NCI-H1436 treated with DMSO at 0.1 percent for 48 hours (cell line): ENCODE results near the gene ABLIM3.
"Not testable (repeated sequence)": the region's sequence is repeated elsewhere in the genome, so short reads cannot be mapped to it uniquely, and the experiment has no call there.

Source experiments
- DNase-seq: peaks from one replicate; lab custom pipeline; 2025; lab: John Stamatoyannopoulos, UW

The ABLIM3 gene

DNA sequence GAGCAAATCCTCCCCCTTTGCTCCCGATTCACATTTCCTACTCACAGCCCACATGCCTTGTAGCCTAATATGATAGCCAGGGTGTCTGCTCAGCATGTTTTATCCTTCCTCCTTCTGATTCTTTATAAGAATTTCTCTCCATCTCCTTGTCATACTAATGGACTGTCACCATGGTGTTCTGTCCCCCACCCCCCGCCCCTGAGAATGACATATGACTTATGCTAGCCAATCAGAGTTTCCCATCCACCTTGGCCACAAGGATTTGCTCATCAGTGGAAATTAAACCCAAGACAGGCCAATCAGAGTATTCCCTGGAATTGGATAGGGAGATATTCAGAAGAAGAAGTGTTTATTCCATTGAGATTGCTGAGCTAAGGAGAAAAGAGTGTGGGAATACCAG, 16.0 kb downstream of the ABLIM3 start:
- peak; percentile 12 for DNase-seq

DNA sequence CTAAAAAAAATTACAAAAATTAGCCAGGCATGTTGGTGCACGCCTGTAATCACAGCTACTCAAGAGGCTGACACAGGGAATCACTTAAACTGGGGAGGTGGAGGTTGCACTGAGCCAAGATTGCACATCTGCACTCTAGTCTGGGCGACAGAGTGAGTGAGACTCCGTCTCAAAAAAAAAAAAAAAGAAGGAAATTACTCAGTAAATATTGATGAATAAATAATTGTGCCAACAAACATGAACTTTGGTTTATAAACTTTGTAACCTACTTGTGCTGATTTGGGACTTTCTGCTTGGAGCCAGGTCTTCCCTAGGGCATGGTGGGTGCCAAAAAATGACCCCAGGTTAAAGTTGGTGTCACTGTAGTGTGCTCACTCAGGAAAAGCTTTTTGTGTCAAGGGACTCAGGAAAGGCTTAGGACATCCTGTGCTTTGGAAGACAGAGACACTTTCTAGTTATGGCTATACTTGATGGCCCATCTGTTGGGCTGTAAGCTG, 19.0 kb downstream of the ABLIM3 start:
- DNase-seq: no peak

DNA sequence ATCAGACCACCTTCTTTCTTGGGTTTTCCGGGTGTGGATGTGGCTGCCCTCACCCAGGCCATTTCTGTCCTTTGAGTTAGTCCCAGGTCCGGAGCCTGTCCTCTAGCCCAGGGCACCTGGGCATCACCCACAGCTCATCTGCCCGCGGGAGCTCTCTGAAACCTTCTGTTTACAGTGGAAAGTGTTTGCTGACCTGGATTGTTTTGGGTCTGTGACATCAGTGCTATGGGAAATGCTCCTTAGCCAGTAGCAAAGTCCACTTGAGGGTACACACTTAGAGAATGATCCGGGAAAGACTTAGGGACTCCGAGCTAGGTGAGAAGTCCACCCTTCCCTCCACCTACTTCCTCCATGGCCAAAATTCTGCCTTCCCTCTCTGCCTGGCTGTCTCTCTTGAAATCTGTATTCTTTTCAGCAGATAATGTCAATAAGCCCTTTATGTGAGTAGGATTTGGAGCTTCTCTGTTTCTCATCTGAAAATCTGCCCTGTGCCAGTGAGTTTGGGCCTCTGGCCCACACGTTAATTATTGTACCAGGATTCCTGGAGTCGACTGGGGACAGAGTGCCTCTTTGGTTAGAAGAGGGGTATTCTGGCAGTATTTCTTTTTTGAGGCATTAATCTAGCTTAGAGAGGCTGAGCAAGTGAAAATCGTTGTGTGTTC, 19.9 kb downstream of the ABLIM3 start:
- no peak for DNase-seq

DNA sequence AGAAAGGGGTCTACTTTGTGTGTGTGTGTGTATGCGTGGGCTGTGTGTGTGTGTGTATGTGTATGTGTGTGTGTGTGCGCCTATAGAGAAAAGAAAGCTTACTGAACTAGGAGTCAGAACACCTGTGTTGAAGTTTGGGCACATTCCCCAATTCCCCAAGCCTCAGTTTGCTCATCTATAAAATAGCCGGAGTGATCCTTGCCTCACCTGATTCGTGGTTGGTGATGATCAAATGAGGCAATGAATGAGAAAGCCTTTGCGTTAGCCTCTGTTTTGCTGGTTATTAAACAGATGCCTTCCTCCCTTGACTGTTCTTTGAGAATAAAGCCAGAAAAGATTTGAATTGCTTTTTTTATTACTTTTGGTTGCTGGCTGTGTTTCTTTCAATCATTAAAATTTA, 20.6 kb downstream of the ABLIM3 start:
- no peak for DNase-seq

DNA sequence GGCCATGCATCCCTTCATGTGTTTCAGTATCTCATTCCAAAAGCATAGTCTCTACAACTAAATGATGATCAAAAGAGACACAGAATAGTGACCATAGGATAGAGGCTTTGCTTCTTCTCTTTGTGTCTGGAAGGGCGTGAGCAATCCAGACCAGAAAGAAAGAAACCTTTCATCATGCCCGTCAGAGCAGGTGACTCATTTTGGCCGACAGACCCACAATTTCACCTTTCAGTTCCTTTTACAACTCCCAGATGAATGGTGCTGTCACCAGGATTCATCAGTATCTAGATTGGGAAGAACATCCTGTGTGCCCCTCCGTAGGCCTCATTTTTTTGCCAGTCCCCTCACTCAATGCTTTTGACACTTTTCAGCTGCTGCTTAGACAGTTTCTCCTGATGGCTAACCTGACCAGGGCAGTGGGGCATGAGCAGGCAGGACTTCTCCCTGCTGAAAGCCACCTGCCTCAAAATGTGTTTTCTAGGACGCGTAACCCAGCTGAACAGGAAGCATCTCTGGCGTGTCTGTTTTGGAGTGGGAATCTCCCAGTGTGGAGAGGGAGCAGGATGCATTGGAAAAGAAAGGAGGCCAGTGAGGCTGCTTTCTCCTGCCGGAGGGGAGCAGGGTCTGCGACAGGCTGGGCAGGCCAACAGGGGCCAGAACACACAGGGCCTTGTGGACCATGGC, 21.2 kb downstream of the ABLIM3 start:
- no peak for DNase-seq

DNA sequence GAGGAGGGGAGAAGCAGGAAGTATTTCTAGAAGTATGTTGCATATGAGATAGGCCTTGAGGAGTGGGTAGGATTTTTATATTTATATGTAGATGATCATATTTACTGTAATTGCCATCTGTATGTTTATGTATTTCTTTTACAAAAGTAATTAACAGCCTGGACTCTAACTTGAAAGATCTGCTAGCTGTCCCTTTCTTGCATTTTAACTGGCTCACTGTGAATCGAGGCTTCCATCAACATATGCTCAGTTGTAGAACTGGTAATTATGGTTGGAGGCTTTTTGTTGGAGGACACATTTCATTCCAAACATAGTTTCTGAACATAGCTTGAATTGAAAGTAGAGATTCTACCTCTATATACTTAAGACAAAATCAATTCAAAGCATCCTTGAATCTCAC, 23.4 kb downstream of the ABLIM3 start:
- DNase-seq: no peak

DNA sequence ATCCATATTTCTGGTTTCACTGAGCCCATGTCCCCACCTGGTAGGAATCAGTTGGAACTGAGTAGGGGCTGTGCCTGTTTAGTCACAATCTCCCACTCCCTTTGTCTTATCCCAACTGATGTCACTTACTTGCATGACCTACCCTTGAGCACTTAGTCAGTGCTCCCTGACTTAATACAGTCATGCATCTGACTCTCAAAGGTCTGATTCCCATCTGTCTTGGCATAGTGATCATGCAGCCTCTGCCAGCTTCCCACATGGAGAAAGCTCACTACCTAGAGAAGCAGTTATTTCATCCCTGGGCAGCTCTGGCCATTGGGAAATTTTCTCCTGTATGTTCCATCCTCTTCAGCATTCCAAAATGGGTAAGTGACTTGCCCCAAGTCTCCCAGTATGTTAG, 24.8 kb downstream of the ABLIM3 start:
- DNase-seq: no peak

DNA sequence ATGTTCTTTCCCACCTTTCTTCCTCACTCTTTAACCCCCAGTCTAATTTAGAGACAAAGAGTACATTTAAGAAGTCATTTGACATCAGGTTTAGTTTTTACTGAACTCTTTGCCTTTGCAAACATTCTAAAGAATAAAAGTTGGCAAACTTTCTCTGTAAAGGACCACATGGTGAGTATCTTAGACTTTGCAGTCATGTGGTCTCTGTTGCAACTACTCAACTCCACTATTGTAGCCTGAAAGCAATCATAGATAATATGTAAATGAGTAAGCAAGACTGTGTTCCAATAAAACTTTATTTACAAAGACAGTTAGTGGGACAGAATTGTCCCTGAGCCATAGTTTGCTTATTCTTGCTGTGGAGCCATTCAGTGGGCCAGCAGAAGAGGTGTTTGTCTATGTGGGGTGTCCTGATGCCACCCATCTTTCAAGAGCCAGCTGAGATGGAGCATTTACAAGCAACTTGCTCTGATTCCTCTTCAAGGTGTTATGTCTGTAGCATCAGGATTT, 25.4 kb downstream of the ABLIM3 start:
- DNase-seq: no peak

DNA sequence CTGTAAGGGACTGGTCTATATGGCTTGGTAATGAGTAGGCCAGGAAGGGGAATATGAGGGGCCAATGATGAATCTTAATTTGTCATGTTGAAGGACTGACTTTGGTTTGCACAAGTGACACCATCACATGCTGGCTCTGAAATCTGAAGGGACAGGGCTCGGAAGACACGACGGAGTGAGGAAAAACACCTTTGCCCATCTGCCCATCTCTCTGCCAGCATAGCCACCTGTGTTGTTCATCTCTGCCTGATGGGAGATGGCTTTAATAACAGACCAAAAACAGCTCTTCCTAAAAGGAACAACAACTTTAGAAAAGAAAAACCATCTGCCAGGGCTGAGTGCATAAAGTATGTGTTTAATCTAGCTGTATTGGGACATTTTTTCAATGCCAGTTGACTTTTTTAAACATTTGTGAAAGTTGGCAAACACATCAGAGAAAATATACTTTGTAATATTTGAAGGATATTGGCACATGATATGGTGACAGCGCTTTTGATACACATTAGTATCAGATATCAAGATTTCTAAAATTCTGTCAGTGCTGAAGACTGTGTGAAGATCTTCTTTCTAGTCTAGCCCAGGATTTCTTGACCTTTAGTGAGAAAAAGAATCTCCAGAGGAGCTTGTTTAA, 27.1 kb downstream of the ABLIM3 start:
- no peak for DNase-seq

DNA sequence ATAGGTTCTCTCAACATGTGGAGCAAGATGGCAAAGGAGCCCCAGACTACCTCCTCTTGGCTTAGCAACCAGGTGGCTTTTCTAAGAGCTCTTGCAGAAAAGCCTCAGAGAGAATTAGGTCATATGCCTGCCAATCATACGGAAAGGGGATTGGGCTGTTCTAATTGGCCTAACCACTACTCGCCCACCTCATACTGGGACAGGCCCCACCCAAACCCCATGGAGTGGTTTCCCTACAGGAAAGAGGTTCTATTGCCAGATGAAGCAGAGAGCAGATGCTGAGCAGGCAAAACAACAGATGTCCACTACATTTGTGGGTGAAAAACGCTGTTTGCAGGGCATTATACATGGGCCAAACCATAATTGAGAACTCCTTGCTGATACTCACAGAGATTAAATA, 29.0 kb downstream of the ABLIM3 start:
- DNase-seq: no peak

DNA sequence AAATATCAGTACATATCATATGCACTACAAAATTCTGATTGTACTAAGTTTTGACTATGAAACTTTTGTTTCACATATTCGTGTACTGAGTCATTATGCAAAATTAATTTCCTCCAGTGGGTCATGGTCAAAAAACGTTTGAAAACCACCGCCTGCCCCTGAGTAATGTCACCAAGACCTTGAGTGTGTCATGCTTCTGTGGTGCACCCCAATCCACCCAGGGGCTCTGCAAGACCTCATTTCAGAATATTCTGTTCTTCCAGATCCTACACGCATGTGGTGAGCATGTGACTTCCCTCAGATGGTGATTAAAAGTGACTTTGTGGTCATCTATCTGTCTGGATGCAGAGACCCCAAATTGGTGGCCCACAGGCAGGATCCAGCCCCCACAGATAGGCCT, 31.0 kb downstream of the ABLIM3 start:
- DNase-seq: no peak

DNA sequence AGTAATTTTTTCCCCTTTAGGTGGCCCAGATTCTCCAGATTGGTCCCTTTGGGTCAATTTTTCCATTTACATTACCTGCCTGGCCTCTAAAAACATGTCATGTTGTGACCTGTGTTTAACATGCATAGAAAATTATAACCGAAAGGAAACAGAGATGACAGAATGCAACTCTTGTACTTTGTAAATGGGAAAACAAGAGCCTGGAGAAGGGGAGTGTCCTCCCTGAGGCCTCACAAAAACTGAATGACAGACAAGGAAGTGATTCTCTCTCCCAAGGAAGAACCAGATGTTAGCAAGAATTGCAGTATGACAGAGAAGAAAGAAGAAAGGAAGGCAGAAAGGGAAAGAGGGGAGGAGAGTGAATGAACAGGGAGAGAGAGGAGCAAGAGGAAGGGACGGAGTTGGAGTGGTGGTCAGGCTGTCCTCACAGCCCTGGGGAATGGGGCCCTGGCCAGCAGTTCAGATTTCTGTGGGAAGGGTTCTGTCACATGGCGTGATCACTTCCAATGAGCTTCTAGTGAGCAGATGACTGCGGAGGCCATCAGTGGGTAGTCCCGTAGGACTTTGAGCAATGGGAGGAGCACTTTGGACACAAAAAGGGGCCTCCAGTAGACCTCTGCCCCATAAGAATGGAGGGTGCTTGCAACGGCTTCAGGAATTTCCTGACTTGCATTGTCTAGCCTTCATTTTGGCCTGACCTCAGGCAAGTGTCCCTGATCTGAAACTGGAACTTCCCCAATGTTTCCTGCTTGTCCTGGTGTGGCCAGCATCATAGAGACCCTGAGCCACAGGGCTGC, 31.6 kb downstream of the ABLIM3 start:
- no peak for DNase-seq

DNA sequence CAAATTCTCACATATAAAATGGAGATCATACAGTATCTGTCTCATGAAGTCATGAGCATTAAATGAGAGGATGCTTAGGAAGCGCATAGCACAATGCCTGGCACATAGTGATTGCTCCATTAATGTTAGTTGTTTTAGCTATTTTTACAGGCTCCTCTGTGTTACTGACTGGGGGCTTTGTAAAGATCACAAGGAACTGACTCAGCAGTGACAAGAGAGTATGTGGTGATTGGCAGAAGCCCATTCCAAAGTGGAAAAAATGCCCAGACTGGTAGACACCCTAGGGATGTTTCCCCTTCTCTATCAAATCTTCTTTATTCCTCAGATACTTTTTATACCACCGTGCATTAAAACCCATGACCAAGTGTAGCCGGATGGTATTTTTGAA, 33.5 kb downstream of the ABLIM3 start:
- DNase-seq: no peak

DNA sequence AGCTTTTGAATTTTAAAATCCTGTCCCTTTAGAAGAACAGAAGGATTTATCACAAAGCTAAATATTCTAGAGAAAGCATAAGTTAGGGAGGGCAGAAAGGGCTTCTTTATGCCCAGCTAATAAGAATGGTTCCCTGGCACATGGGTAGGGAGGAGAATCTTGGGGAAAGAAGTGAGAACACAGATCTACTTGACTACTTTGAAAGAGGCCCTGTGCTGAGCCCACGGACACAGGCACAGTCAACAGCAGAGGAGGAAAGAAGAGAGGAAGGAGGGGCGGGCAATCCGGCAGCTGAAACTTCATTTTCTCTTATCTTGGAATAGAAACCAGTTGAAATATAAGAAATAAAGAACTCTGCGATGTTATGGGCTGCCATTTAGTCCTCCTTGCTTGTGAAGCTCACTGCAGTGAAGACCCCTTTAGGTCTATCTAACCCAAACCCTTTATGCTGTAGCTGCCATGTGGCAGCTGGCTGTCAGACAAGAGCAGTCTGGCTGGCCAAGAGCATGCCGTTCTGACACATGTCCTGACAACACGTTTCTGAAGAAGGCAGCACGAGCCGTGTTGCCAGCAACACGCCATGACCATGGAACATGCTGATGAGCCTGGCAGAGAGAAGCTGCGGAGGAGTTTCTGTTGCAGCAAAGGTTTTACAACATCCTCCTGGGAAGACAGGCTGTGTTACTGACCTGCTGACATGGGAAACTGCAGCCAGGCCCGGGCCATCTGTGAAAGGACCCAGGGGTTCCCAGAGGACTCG, 34.2 kb downstream of the ABLIM3 start:
- no peak for DNase-seq

DNA sequence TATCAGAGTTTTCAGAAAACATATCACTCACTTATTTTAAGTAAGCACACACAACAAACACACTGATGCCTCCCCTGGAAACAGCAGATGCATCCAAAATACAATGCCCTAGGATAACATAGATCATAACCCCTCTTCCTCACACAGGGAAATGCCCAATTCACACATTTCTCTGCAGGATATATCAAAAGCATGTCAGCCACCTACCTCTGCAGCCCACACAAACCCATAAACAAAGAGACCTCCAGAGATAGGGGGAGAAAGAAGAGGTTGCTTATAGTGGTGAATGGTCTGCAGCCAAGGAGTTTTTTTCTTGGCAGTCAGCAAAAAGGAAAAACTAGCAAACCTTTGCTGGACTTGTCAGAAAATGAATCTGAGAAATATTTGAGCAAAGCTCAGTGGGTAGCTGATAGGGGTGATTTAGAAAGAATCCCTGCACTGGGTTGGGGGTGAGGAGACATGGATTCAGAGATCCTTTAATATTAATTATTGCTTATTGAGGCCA, 36.1 kb downstream of the ABLIM3 start:
- no peak for DNase-seq

DNA sequence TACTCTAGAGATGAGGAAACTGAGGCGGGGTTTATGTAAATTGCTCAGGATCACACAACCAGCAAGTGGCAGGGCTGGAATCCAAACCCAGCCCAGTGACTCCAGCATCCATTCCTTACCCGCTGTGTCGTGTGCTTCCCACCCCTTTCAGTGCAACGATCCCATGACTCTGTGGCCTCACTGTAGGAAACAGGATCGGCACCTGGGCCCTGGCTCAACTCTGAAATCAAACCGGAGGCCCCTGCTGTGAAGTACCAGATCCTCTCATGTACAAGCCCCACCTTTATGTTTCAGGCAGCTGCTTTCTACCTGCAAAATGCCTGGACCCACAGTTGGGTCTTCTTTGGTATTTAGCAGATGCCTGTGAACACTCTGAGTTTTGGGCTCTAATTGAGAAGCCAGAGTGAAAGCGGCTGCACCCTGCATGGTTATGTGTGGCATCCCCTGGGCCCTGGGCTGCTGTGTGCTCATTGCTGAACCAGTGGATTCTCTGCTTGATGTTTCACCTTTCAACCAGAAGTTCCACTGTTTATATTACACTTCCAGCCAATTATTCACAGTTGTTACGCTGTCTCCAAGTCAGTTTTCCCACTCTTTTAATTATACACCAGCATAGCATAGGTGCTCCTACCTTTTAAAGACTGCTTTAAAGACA, 36.7 kb downstream of the ABLIM3 start:
- no peak for DNase-seq

DNA sequence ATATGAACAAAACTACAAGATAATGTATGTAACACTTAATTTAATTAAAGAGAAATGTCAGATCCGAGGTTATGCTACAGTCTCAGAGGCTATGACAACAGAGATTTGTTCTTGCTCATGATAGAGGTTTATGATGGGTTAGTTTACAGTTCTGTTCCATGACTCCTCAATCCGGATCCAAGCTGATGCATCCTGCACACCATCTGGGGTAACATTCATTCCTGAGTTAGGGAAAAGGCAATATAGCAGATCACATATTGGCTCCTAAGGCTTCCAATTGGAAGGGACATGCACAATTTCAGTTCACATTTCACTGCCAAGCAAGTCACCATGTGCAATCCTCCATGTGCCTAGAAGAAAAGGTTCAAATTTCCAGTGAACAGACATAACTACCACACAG, 40.4 kb downstream of the ABLIM3 start:
- DNase-seq: no peak

DNA sequence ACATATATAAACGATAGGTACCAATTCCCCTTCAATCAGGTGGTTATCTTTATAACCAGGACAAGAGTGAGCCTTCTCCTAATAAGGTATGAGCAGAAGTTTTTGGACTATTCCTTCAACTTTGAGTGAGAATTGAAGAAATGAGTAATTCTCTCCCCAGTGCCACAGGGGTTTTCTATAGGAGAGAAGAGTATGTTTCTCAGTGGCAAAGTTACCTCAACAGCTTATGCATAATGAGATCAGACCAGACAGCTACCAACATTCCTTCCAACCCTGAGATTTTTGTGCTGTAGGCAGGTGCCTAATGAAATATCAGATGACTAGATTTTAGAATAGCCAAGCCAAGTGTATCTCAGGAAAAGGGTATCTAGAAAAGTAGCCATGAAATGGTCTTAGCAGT, 40.9 kb downstream of the ABLIM3 start:
- no peak for DNase-seq

DNA sequence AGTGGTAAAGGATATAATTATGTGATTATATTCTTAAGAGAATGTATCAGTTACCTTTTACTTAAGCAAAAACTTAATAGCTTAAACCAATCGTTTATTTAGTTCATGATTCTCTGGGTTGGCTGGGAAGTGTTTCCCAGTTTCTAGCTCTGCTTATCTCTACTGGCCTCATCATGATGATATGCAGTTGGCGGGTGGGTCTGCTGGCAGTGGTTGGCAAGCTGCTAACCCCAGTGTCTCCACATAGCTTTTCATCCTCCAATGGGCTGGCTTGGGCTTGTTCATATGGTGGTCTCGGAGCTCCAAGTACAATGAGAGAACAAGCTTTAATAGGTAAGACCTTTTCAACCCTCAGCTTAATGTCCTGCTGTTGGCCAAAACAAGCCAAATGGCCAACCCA, 43.8 kb downstream of the ABLIM3 start:
- DNase-seq: no peak

DNA sequence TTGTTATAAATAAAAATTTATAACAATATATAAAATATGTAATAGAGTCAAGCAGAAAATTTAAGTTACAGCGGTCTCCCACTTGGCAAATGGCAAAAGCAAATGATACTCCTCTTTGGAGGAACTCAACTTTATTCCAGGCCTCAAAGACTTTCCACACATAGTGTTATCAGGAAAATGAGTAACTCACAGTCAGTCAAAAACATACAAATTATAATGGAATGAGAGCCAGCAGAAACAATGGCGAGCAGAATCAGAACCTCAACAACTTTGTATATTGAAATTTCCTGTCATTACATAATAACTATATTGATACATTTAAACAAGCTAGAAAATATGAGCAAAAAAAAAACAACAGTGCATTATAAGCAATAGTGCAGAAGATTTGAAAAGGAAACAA, 45.2 kb downstream of the ABLIM3 start:
- no peak for DNase-seq

DNA sequence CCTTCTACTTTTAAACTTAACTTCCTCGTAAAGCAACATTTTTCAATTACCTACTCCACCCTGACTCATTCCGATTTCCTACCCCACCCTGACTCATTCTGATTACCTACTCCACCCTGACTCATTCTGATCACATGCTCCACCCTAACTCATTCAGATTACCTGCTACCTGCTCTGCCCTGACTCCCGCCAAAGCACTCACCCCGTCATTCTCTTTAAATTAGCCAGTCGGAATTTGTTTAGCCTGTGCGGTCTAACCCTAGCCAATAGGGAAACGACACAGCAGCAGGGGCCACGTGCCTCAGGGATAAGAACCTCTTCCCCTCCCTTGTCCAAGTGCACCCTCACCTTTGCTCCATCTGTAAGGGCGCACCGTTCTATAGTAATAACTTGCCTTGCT, 46.3 kb downstream of the ABLIM3 start:
- not testable (repeated sequence) for DNase-seq
